Activated naive CD4-positive, alpha-beta T cell treated with anti-CD3 and anti-CD28 coated beads, Interleukin-2, amount 10 ng/mL, durations not matched to agents 7 days and 5 days (primary cell): ENCODE measurements around the gene KCNMA1.

Experiments
- CTCF ChIA-PET: fragments of 350-600 bp; sonication (Branson Sonifier 250); formaldehyde crosslinking; loops from one replicate; lab custom pipeline; 2021; ENCODE audit warnings: antibody characterized with exemption; lab: Charles Lee
- DNase-seq: peaks from one replicate; pipeline ENCODE4 v3.0.0-alpha.2; 2020
- H3K27ac Mint-ChIP-seq: one replicate; pipeline ENCODE4 v1.8.0; 2021; ENCODE audit warnings: mild to moderate bottlenecking, moderate library complexity, mixed read lengths
- H3K27me3 Mint-ChIP-seq: one replicate; pipeline ENCODE4 v1.8.0; 2021; ENCODE audit warnings: mild to moderate bottlenecking, mixed read lengths
- H3K36me3 Mint-ChIP-seq: one replicate; pipeline ENCODE4 v1.8.0; 2021; ENCODE audit warnings: mixed read lengths
- H3K4me1 Mint-ChIP-seq: one replicate; pipeline ENCODE4 v1.8.0; 2021; ENCODE audit warnings: mixed read lengths
- H3K4me3 Mint-ChIP-seq: one replicate; pipeline ENCODE4 v1.8.0; 2021; ENCODE audit warnings: mild to moderate bottlenecking, moderate library complexity, mixed read lengths
- H3K9me3 Mint-ChIP-seq: one replicate; pipeline ENCODE4 v1.8.0; 2021; ENCODE audit warnings: mixed read lengths

KCNMA1 gene

GRCh38 chr10:77007834-77008233 lies 629.8 kb downstream of the KCNMA1 start:
- H3K9me3 Mint-ChIP-seq = no peaks in the 10 kb centered on the region
- H3K36me3 Mint-ChIP-seq = no peaks in the 10 kb centered on the region
- H3K4me3 Mint-ChIP-seq = no peak overlapping the region
- no peaks in the 10 kb centered on the region for H3K27me3 Mint-ChIP-seq
- no peak overlapping the region for H3K27ac Mint-ChIP-seq
- CTCF ChIA-PET = no interaction called here
- H3K4me1 Mint-ChIP-seq = no peaks in the 10 kb centered on the region
- no peak for DNase-seq

- CTCF ChIA-PET = no interaction called here
- no peaks in the 10 kb centered on the region for H3K9me3 Mint-ChIP-seq
These were observed 630.6 kb downstream of the KCNMA1 start for GRCh38 chr10:77006836-77007511.

GRCh38 chr10:77005871-77006270 lies 631.7 kb downstream of the KCNMA1 start:
- Mint-ChIP-seq H3K36me3 (no peaks in the 10 kb centered on the region), H3K9me3 (no peaks in the 10 kb centered on the region), H3K4me1 (no peaks in the 10 kb centered on the region), H3K4me3 (no peak overlapping the region), H3K27ac (no peak overlapping the region), H3K27me3 (no peaks in the 10 kb centered on the region)
- DNase-seq = no peak
- CTCF ChIA-PET = interaction anchor here (0.6 to 1.2 kb wide), 2 partner anchors 8 to 11 kb away, joined by 3 to 4 read pairs; no protein-coding TSS in a partner anchor

More at GRCh38 chr10:77006836-77007511, 630.6 kb downstream of the KCNMA1 start:
- no peak overlapping the region for H3K4me3 Mint-ChIP-seq
- DNase-seq = no peak
- H3K36me3 Mint-ChIP-seq = no peaks in the 10 kb centered on the region
- no peaks in the 10 kb centered on the region for H3K27me3 Mint-ChIP-seq
- H3K27ac Mint-ChIP-seq = no peak overlapping the region
- no peaks in the 10 kb centered on the region for H3K4me1 Mint-ChIP-seq

- H3K9me3 Mint-ChIP-seq = no peaks in the 10 kb centered on the region
- DNase-seq = no peak
- no peak overlapping the region for H3K4me3 Mint-ChIP-seq
- CTCF ChIA-PET = interaction anchor here (0.6 to 1.2 kb wide), 7 partner anchors 8 to 45 kb away, joined by 3 to 4 read pairs (median 3); no protein-coding TSS in a partner anchor
- no peaks in the 10 kb centered on the region for H3K27me3 Mint-ChIP-seq
- H3K27ac Mint-ChIP-seq = no peak overlapping the region
- H3K36me3 Mint-ChIP-seq = no peaks in the 10 kb centered on the region
- H3K4me1 Mint-ChIP-seq = no peaks in the 10 kb centered on the region
These were observed 632.6 kb downstream of the KCNMA1 start for GRCh38 chr10:77004917-77005564.

GRCh38 chr10:77002872-77003271 lies 634.7 kb downstream of the KCNMA1 start:
- no peaks in the 10 kb centered on the region for H3K4me1 Mint-ChIP-seq
- DNase-seq = no peak
- H3K27me3 Mint-ChIP-seq = no peaks in the 10 kb centered on the region
- H3K4me3 Mint-ChIP-seq = no peak overlapping the region
- H3K9me3 Mint-ChIP-seq = no peaks in the 10 kb centered on the region
- no peaks in the 10 kb centered on the region for H3K36me3 Mint-ChIP-seq
- CTCF ChIA-PET = no interaction called here
- no peak overlapping the region for H3K27ac Mint-ChIP-seq

GRCh38 chr10:77001206-77001605 lies 636.4 kb downstream of the KCNMA1 start:
- CTCF ChIA-PET = no interaction called here
- Mint-ChIP-seq H3K4me1 (no peaks in the 10 kb centered on the region), H3K4me3 (no peak overlapping the region), H3K9me3 (no peaks in the 10 kb centered on the region), H3K27ac (no peak overlapping the region), H3K27me3 (no peaks in the 10 kb centered on the region), H3K36me3 (no peaks in the 10 kb centered on the region)
- DNase-seq = no peak

GRCh38 chr10:76998451-76998850 lies 639.2 kb downstream of the KCNMA1 start:
- Mint-ChIP-seq H3K27me3 (no peaks in the 10 kb centered on the region), H3K36me3 (no peaks in the 10 kb centered on the region), H3K27ac (no peak overlapping the region), H3K4me3 (no peak overlapping the region), H3K4me1 (no peaks in the 10 kb centered on the region), H3K9me3 (no peaks in the 10 kb centered on the region)
- CTCF ChIA-PET = no interaction called here
- no peak for DNase-seq

GRCh38 chr10:76997631-76998030 lies 640.0 kb downstream of the KCNMA1 start:
- no peaks in the 10 kb centered on the region for H3K27me3 Mint-ChIP-seq

GRCh38 chr10:76995023-76995422 lies 642.6 kb downstream of the KCNMA1 start:
- no peak for DNase-seq
- H3K4me3 Mint-ChIP-seq = no peak overlapping the region
- H3K27me3 Mint-ChIP-seq = no peaks in the 10 kb centered on the region
- CTCF ChIA-PET = no interaction called here
- no peak overlapping the region for H3K27ac Mint-ChIP-seq
- no peaks in the 10 kb centered on the region for H3K36me3 Mint-ChIP-seq
- H3K4me1 Mint-ChIP-seq = no peaks in the 10 kb centered on the region
- no peaks in the 10 kb centered on the region for H3K9me3 Mint-ChIP-seq

More at GRCh38 chr10:76997631-76998030, 640.0 kb downstream of the KCNMA1 start:
- Mint-ChIP-seq H3K4me3 (no peak overlapping the region), H3K4me1 (no peaks in the 10 kb centered on the region), H3K36me3 (no peaks in the 10 kb centered on the region), H3K27ac (no peak overlapping the region), H3K9me3 (no peaks in the 10 kb centered on the region)
- DNase-seq = no peak
- CTCF ChIA-PET = interaction anchor here (1.6 kb wide), 1 partner anchor 14 kb away, joined by 3 read pairs; no protein-coding TSS in a partner anchor

- Mint-ChIP-seq H3K4me3 (no peak overlapping the region), H3K36me3 (no peaks in the 10 kb centered on the region), H3K4me1 (no peaks in the 10 kb centered on the region), H3K27ac (no peak overlapping the region), H3K27me3 (no peaks in the 10 kb centered on the region), H3K9me3 (no peaks in the 10 kb centered on the region)
- DNase-seq = no peak
- CTCF ChIA-PET = no interaction called here
These were observed 644.4 kb downstream of the KCNMA1 start for GRCh38 chr10:76993213-76993612.

GRCh38 chr10:76992467-76992866 lies 645.1 kb downstream of the KCNMA1 start:
- H3K27ac Mint-ChIP-seq = no peak overlapping the region
- no peaks in the 10 kb centered on the region for H3K36me3 Mint-ChIP-seq
- CTCF ChIA-PET = no interaction called here
- H3K27me3 Mint-ChIP-seq = no peaks in the 10 kb centered on the region
- H3K9me3 Mint-ChIP-seq = no peaks in the 10 kb centered on the region
- no peak overlapping the region for H3K4me3 Mint-ChIP-seq
- H3K4me1 Mint-ChIP-seq = no peaks in the 10 kb centered on the region
- no peak for DNase-seq

GRCh38 chr10:76991621-76992020 lies 646.0 kb downstream of the KCNMA1 start:
- Mint-ChIP-seq H3K4me1 (no peaks in the 10 kb centered on the region), H3K9me3 (no peaks in the 10 kb centered on the region), H3K27ac (no peak overlapping the region), H3K4me3 (no peak overlapping the region), H3K27me3 (no peaks in the 10 kb centered on the region), H3K36me3 (no peaks in the 10 kb centered on the region)
- DNase-seq = no peak
- CTCF ChIA-PET = no interaction called here

GRCh38 chr10:76990561-76990960 lies 647.0 kb downstream of the KCNMA1 start:
- H3K36me3 Mint-ChIP-seq = no peaks in the 10 kb centered on the region
- DNase-seq = no peak
- H3K27me3 Mint-ChIP-seq = no peaks in the 10 kb centered on the region
- no peaks in the 10 kb centered on the region for H3K9me3 Mint-ChIP-seq
- H3K4me1 Mint-ChIP-seq = no peaks in the 10 kb centered on the region
- H3K4me3 Mint-ChIP-seq = no peak overlapping the region
- CTCF ChIA-PET = interaction anchor here (1.1 kb wide), 1 partner anchor 15 kb away, joined by 3 read pairs; no protein-coding TSS in a partner anchor
- no peak overlapping the region for H3K27ac Mint-ChIP-seq

- CTCF ChIA-PET = interaction anchor here (1.0 to 1.6 kb wide), 4 partner anchors 20 to 182 kb away, joined by 3 to 5 read pairs (median 4); no protein-coding TSS in a partner anchor
- Mint-ChIP-seq H3K4me3 (no peak overlapping the region), H3K9me3 (no peaks in the 10 kb centered on the region), H3K36me3 (no peaks in the 10 kb centered on the region), H3K4me1 (no peaks in the 10 kb centered on the region), H3K27me3 (no peaks in the 10 kb centered on the region), H3K27ac (no peak overlapping the region)
- peak; percentile 76 for DNase-seq
These were observed 652.8 kb downstream of the KCNMA1 start for GRCh38 chr10:76984559-76985443.
